ENCODE results near the gene RASGRP1. TPM values are rescaled to one million over a fixed set of nuclear protein-coding genes. Genes with fewer than 3 reads are reported as not detected.

The RASGRP1 gene
- total and polyA plus RNA-seq, 10 of the 15 experiments (the other 5 are each of a cell fraction or from before 2014, with no cell fraction given): 5.6 to 234 (median 20.9) TPM

GRCh38 chr15:38521316-38521715 is 43.3 kb downstream of the RASGRP1 start (continued):
- TF ChIP-seq CEBPZ (IDR thresholded peaks at IDR 0.05; ENCODE audit: low read depth, low read length): no peak
- TF ChIP-seq SPI1 (IDR thresholded peaks at IDR 0.05; ENCODE audit: borderline replicate concordance, insufficient read depth, low read depth, low read length): no peak
- no peak for TF ChIP-seq MAX (IDR thresholded peaks at IDR 0.05; ENCODE audit: low read depth, low read length)
- TF ChIP-seq MEF2B (IDR thresholded peaks at IDR 0.05; ENCODE audit: partially characterized antibody, poor library complexity, severe bottlenecking): no peak
- TF ChIP-seq BHLHE40 (IDR thresholded peaks at IDR 0.05; ENCODE audit: borderline replicate concordance in 1 of 2, low read depth in 2 of 2, low read length in 1 of 2): no peak
- no peak for TF ChIP-seq BRCA1 (IDR thresholded peaks at IDR 0.05; ENCODE audit: low read depth, low read length)
- no peak for TF ChIP-seq ZSCAN29 (IDR thresholded peaks at IDR 0.05)

- ChIA-PET RAD21 (ENCODE audit: unreplicated experiment) (interaction anchor here (0.7 to 2.2 kb wide), 3 partner anchors 33 to 180 kb away, joined by 3 to 6 read pairs (median 5); no protein-coding TSS in a partner anchor), CTCF (interaction anchor here (1.0 to 7.7 kb wide), 4 partner anchors 16 to 179 kb away, joined by 4 to 41 read pairs (median 8); no protein-coding TSS in a partner anchor), SMC1A (ENCODE audit: uncharacterized antibody, unreplicated experiment) (interaction anchor here (0.9 to 5.5 kb wide), 9 partner anchors 8 to 179 kb away, joined by 3 to 31 read pairs (median 6); partner anchors contain the start of gene FAM98B), POLR2A (interaction anchor here (1.6 kb wide), 1 partner anchor 167 kb away, joined by 8 read pairs; no protein-coding TSS in a partner anchor)
- no peaks in the 10 kb centered on the region for H4K20me1 ChIP-seq (ENCODE audit: control insufficient read depth, insufficient read depth)
- no peaks in the 10 kb centered on the region for H3K27me3 ChIP-seq (replicated peaks in 1 of 2; ENCODE audit: control insufficient read depth in 2 of 2, insufficient read depth in 2 of 2, low read length in 1 of 2)
- H3K9me3 ChIP-seq (replicated peaks; ENCODE audit: control insufficient read depth, insufficient read depth, low read length): no peaks in the 10 kb centered on the region
- no peak overlapping the region for H3K9ac ChIP-seq (ENCODE audit: control insufficient read depth, insufficient read depth, low read length)
- no peak overlapping the region for H3K4me3 ChIP-seq
- TF ChIP-seq NFIC (IDR thresholded peaks at IDR 0.05; ENCODE audit: low read depth, low read length): no peak
- TF ChIP-seq TBL1XR1 (IDR thresholded peaks at IDR 0.05; ENCODE audit: low read depth, low read length): no peak
- no peak for TF ChIP-seq MYC (IDR thresholded peaks at IDR 0.05; ENCODE audit: insufficient read depth, insufficient read length, insufficient replicate concordance, low read length, severe bottlenecking)
- TF ChIP-seq ZBTB33 (IDR thresholded peaks at IDR 0.05): no peak
- TF ChIP-seq MEF2B (IDR thresholded peaks at IDR 0.05; ENCODE audit: partially characterized antibody, poor library complexity, severe bottlenecking): no peak
- TF ChIP-seq TAF1 (IDR thresholded peaks at IDR 0.05; ENCODE audit: borderline replicate concordance, low read depth, low read length): no peak
- no peak for TF ChIP-seq USF1 (IDR thresholded peaks at IDR 0.05; ENCODE audit: borderline replicate concordance, extremely low read length, insufficient read depth, low read depth, low read length)
- H3K4me1 ChIP-seq (ENCODE audit: control insufficient read depth, insufficient read depth, low read length): peaks cover 2% of the 10 kb centered on the region; the same call in 1 of the 2 replicates
- DNase-seq (ENCODE audit: low read depth, low spot score): no peak
- WGBS (ENCODE audit: insufficient coverage, insufficient replicate concordance, low lambda C conversion rate, missing lambda C conversion rate): 81% methylated on average over 3 of the region's 3 CpGs
- H3K27ac ChIP-seq (ENCODE audit: control insufficient read depth, insufficient read depth): no peak overlapping the region
- no TSS peak for BruUV-seq (replicated peaks)
- no peak for FAIRE-seq
- H3K79me2 ChIP-seq (ENCODE audit: control insufficient read depth, insufficient read depth, low read length): no peaks in the 10 kb centered on the region
- H3K4me2 ChIP-seq (ENCODE audit: control insufficient read depth, insufficient read depth): no peak overlapping the region
- in situ Hi-C loops (cut with MboI) (no loop called here), intact Hi-C loops (cut with micrococcal nuclease; ENCODE audit: unreplicated experiment) (no loop called here)
- H3K36me3 ChIP-seq (ENCODE audit: control insufficient read depth in 2 of 2, insufficient read depth in 2 of 2, low read length in 1 of 2): peaks cover 9 to 10% of the 10 kb centered on the region in 2 experiments
- H2AFZ ChIP-seq (ENCODE audit: control insufficient read depth, low read depth, low read length): no peak overlapping the region
- no peak for ATAC-seq
These were observed 44.6 kb downstream of the RASGRP1 start for GRCh38 chr15:38520035-38520434.

Measured in GM12878 (cell line).